Panc1 (cell line): ENCODE data around the gene SLC46A3. TPM values are rescaled to one million over a fixed set of nuclear protein-coding genes. Genes with fewer than 3 reads are reported as not detected.

ENCODE experiments used
- ATAC-seq: fragments of 200-7000 bp; cut with Tn5 transposase; 2 replicates; pipeline ENCODE4 v1.9.1; 2020; ENCODE audit warnings: mild to moderate bottlenecking, moderate library complexity
- BruUV-seq: library from RNA; stranded (reverse); fragments of 400-500 nt; replicated peaks from 2 replicates; lab custom pipeline; 2021; lab: Mats Ljungman, UMichigan
- CTCF ChIA-PET: fragments of 300-600 bp; sonication (Branson Sonifier 250); formaldehyde crosslinking; loops from one replicate; lab custom pipeline; 2022; ENCODE audit warnings: antibody characterized with exemption; lab: Charles Lee
- POLR2A ChIA-PET: fragments of 300-600 bp; sonication (Branson Sonifier 250); formaldehyde crosslinking; loops from one replicate; lab custom pipeline; 2022; ENCODE audit warnings: antibody characterized with exemption; lab: Charles Lee
- DNase-seq: peaks from one replicate; pipeline ENCODE4 v3.0.0-alpha.2; 2010; ENCODE audit warnings: low read depth, low spot score
- H3K27ac ChIP-seq: 2 replicates; pipeline ENCODE4 v1.5.1; 2011; ENCODE audit warnings: mild to moderate bottlenecking, low read length, inconsistent platforms
- H3K27me3 ChIP-seq: fragments of 200-500 bp; sonication (Bioruptor generic); 2 replicates; pipeline ENCODE4 v1.6.0; 2014; ENCODE audit warnings: low read length, inconsistent platforms; ENCODE audit not compliant: control insufficient read depth, insufficient read depth
- H3K36me3 ChIP-seq: fragments of 200-500 bp; sonication (Bioruptor generic); 2 replicates; pipeline ENCODE4 v1.5.1; 2014; ENCODE audit warnings: inconsistent platforms, mild to moderate bottlenecking, low read length, moderate library complexity; ENCODE audit not compliant: control insufficient read depth, insufficient read depth
- H3K4me1 ChIP-seq: 2 replicates; pipeline ENCODE4 v1.5.1; 2011; ENCODE audit warnings: inconsistent platforms, mild to moderate bottlenecking, low read length, moderate library complexity; ENCODE audit not compliant: control insufficient read depth, insufficient read depth
- H3K4me3 ChIP-seq, 2 experiments: 2 replicates each; pipeline ENCODE4 v1.5.1; 2011 to 2012; ENCODE audit warnings: low read depth in 2 of 2, low read length in 2 of 2, mild to moderate bottlenecking in 2 of 2, inconsistent platforms in 1 of 2, moderate library complexity in 1 of 2
- H3K9me3 ChIP-seq: fragments of 200-500 bp; sonication (Bioruptor generic); 2 replicates; pipeline ENCODE4 v1.5.1; 2014; ENCODE audit warnings: low read depth, mild to moderate bottlenecking, inconsistent platforms, low read length, moderate library complexity; ENCODE audit not compliant: control insufficient read depth, insufficient read depth
- CTCF ChIP-seq: fragments of 450-650 bp; IDR thresholded peaks from 2 replicates; pipeline ENCODE4 v1.5.1; 2017; ENCODE audit warnings: mild to moderate bottlenecking
- POLR2AphosphoS5 ChIP-seq: IDR thresholded peaks from 2 replicates; pipeline ENCODE4 v1.6.1; 2012; ENCODE audit warnings: mild to moderate bottlenecking, low read depth, low read length, moderate library complexity
- REST ChIP-seq, 2 experiments: IDR thresholded peaks; 2 replicates each; pipeline ENCODE4 v1.6.1; 2011 to 2012; ENCODE audit warnings: low read depth in 2 of 2, control low read depth in 1 of 2, low read length in 1 of 2, mild to moderate bottlenecking in 1 of 2, moderate library complexity in 1 of 2; ENCODE audit not compliant: insufficient read depth in 1 of 2
- SIN3A ChIP-seq: IDR thresholded peaks from 2 replicates; pipeline ENCODE4 v1.6.1; 2012; ENCODE audit warnings: low read depth, mild to moderate bottlenecking, low read length, moderate library complexity, borderline replicate concordance; ENCODE audit not compliant: insufficient read depth
- TCF7L2 ChIP-seq: IDR thresholded peaks from 2 replicates; pipeline ENCODE4 v1.6.1; 2011; ENCODE audit warnings: mild to moderate bottlenecking, low read depth, low read length, inconsistent platforms
- in situ Hi-C: cut with HindIII; loops from 2 replicates; pipeline ENCODE4 v1.10.0; 2016; ENCODE audit warnings: low sequenced_read_pairs, low pct_unique_long_range_greater_than_20kb
- intact Hi-C: fragments of 100-400 bp; cut with micrococcal nuclease; formaldehyde crosslinking; loops from one replicate; pipeline ENCODE4 v1.10.0; 2022; ENCODE audit not compliant: unreplicated experiment
- total RNA-seq: library from RNA; stranded (reverse); gene quantifications from one replicate; pipeline ENCODE4 v1.2.1, GENCODE V29; 2021; ENCODE audit not compliant: unreplicated experiment

SLC46A3 gene
- total RNA-seq, 1 experiment from 2014 or later: 5.5 TPM

GRCh38 chr13:28659621-28659970, 59.2 kb downstream of the SLC46A3 start:
- in situ Hi-C loops (no loop called here), intact Hi-C loops (no loop called here)
- H3K36me3 ChIP-seq: peaks cover 34% of the 10 kb centered on the region
- peak overlapping the region; percentile 94 to 96 for H3K4me3 ChIP-seq
- DNase-seq (no peak), ATAC-seq (no peak)
- ChIA-PET POLR2A (no interaction called here), CTCF (no interaction called here)
- BruUV-seq: no TSS peak
- TF ChIP-seq SIN3A (no peak), POLR2AphosphoS5 (no peak), TCF7L2 (no peak), CTCF (no peak), REST (IDR thresholded peaks at IDR 0.05; ENCODE audit: insufficient read depth in 1 of 2, low read depth in 2 of 2, low read length in 1 of 2) (no peak)
- no peaks in the 10 kb centered on the region for H3K27me3 ChIP-seq
- H3K27ac ChIP-seq: peak overlapping the region; percentile 97
- peaks cover 23% of the 10 kb centered on the region for H3K4me1 ChIP-seq
- no peaks in the 10 kb centered on the region for H3K9me3 ChIP-seq

- TF ChIP-seq SIN3A (no peak), POLR2AphosphoS5 (peak; percentile 94), CTCF (no peak), TCF7L2 (no peak), REST (IDR thresholded peaks at IDR 0.05; ENCODE audit: insufficient read depth in 1 of 2, low read depth in 2 of 2, low read length in 1 of 2) (0 out of 4 replicates have a peak, but pooled peaks of 1 of the 2 experiments have one; percentile 22)
- POLR2A ChIA-PET: interaction anchor here (0.6 kb wide), 1 partner anchor 11 kb away, joined by 5 read pairs; no protein-coding TSS in a partner anchor
- intact Hi-C loops: no loop called here
- CTCF ChIA-PET: interaction anchor here (0.9 kb wide), 1 partner anchor 138 kb away, joined by 6 read pairs; no protein-coding TSS in a partner anchor
- Histone ChIP-seq H3K27me3 (no peaks in the 10 kb centered on the region), H3K4me1 (peaks cover 23% of the 10 kb centered on the region), H3K27ac (peak within 1 kb of the TSS; percentile 97), H3K4me3 (peak within 1 kb of the TSS; percentile 94 to 96), H3K36me3 (peaks cover 28% of the 10 kb centered on the region), H3K9me3 (no peaks in the 10 kb centered on the region)
- peak; percentile 100 for ATAC-seq
- in situ Hi-C loops: no loop called here
- no peak for DNase-seq
- BruUV-seq: no TSS peak
Measured at GRCh38 chr13:28658796-28659620, 59.8 kb downstream of the SLC46A3 start, which contains the start of gene POMP. Gene POMP, plus strand, starts transcription at chr13:28659130. Its CDS starts 55 bp downstream, at chr13:28659185.
